IgD-negative memory B cell (primary cell): ENCODE measurements around the gene SLC24A3. TPM values are rescaled to one million over a fixed set of nuclear protein-coding genes. Genes with fewer than 3 reads are reported as not detected.

ENCODE experiments used
- H3K27ac Mint-ChIP-seq, 3 donors: one replicate each; pipeline ENCODE4 v1.8.0; 2020 to 2022; ENCODE audit warnings: mild to moderate bottlenecking in 3 of 3, mixed read lengths in 3 of 3, moderate library complexity in 1 of 3
- H3K27me3 Mint-ChIP-seq: one replicate; pipeline ENCODE4 v1.8.0; 2021; ENCODE audit warnings: mixed read lengths
- H3K36me3 Mint-ChIP-seq: one replicate; pipeline ENCODE4 v1.8.0; 2020; ENCODE audit warnings: mild to moderate bottlenecking, mixed read lengths
- H3K4me1 Mint-ChIP-seq, 3 donors: one replicate each; pipeline ENCODE4 v1.8.0; 2020 to 2022; ENCODE audit warnings: mixed read lengths in 3 of 3, mild to moderate bottlenecking in 1 of 3
- H3K4me3 Mint-ChIP-seq, 4 donors: one replicate each; pipeline ENCODE4 v1.8.0; 2020 to 2022; ENCODE audit warnings: mild to moderate bottlenecking in 4 of 4, mixed read lengths in 4 of 4, moderate library complexity in 3 of 4
- H3K9me3 Mint-ChIP-seq, 3 donors: one replicate each; pipeline ENCODE4 v1.8.0; 2020 to 2021; ENCODE audit warnings: mixed read lengths in 3 of 3, mild to moderate bottlenecking in 1 of 3
- polyA plus RNA-seq: library from polyadenylated mRNA; unstranded; fragments of 300-500 nt; fragmentation: Illumina TruSeq; gene quantifications from one replicate; pipeline ENCODE4 v1.2.3, GENCODE V29; 2021

SLC24A3 gene
- polyA plus RNA-seq, 1 donor from 2014 or later = not detected

DNA sequence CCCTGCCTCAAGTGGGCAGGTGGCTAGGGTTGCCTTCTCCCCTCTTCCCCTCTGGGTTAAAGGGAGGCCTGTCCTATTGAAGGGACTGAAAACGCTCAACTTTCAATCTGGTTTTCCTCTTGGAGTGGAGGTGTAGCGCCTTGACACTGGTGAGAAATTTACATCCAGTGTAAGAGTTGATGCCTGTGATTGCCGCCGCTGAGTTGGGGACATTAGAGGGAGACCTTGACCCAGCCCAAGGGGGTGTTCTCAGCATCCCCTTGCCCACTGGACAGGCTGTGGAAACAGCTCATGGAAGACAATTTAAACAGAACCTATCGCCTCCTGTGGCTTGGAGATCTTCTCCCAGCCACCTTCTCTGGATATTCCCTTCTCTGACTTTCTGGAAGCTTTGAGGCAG, 61.6 kb downstream of the SLC24A3 start:
- Mint-ChIP-seq H3K27ac (no peak overlapping the region), H3K36me3 (no peaks in the 10 kb centered on the region), H3K27me3 (peaks cover 4% of the 10 kb centered on the region), H3K9me3 (no peaks in the 10 kb centered on the region), H3K4me1 (no peaks in the 10 kb centered on the region), H3K4me3 (no peak overlapping the region)

DNA sequence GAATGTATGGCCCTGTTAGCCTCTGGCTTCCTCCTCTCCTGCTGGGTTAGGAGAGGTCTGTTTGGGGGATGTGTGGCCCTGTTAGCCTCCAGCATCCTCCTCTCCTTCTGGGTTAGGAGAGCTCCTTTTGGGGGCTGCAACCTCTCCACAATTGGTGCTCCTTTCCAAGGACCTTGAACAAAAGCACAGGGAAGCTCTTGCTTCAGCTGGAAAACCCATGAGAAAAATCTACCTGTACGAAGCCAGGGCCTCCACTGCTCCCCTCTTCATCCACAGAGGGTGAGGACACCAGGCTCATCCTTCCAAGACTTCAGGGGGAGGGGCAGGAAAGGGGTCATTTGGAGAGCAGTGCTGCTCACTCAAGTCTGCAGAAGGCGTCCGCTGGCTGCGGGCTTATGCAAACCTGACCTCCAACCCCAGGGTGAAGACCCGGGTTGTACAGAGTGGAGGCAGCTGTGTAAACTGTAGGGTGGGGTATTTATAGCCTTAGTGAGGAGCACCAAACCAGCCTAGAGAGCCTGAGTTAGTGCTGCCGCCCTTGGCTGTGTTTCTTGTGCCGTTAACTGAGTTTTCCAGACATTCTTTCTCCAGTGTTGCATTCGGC, 62.1 kb downstream of the SLC24A3 start:
- no peak overlapping the region for H3K4me3 Mint-ChIP-seq
- no peak overlapping the region for H3K27ac Mint-ChIP-seq

DNA sequence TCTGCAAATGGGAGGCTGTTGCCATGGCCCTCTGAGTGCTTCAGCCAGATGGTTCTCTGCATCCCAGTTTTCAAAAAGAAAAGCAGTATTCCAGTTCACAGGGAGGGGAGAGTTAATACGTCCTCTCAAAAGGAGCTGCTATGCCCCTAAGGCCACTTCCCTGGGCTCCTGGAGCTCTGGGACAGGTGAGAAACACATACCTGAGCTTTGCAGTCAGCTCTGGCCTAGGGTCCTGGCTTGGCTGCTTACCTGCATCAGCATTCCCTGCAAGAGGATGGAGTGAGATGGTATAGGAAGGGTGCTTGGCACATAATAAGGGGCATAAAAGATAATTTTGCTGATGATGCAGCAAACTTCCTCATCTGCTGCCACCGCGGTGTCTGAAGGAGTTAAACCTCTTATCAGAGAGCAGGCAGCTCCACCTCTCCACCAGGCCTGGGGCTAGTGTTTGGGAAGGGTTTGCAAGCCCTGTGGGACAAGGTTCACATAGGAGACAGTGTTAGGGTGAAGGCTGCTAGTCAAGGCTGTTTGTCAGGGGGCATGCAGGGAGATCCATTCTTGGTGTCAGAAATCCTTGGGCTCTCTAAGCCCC, 62.7 kb downstream of the SLC24A3 start:
- Mint-ChIP-seq H3K4me3 (no peak overlapping the region), H3K27me3 (peaks cover 4% of the 10 kb centered on the region), H3K27ac (no peak overlapping the region), H3K36me3 (no peaks in the 10 kb centered on the region), H3K9me3 (no peaks in the 10 kb centered on the region), H3K4me1 (no peaks in the 10 kb centered on the region)

More for the DNA sequence above, 62.1 kb downstream of the SLC24A3 start:
- H3K36me3 Mint-ChIP-seq = no peaks in the 10 kb centered on the region
- peaks cover 4% of the 10 kb centered on the region for H3K27me3 Mint-ChIP-seq
- H3K4me1 Mint-ChIP-seq = no peaks in the 10 kb centered on the region
- no peaks in the 10 kb centered on the region for H3K9me3 Mint-ChIP-seq

GRCh38 chr20:19275630-19276071, 63.2 kb downstream of the SLC24A3 start:
- Mint-ChIP-seq H3K4me3 (no peak overlapping the region), H3K4me1 (no peaks in the 10 kb centered on the region), H3K36me3 (no peaks in the 10 kb centered on the region), H3K27ac (no peak overlapping the region), H3K9me3 (no peaks in the 10 kb centered on the region), H3K27me3 (peaks cover 4% of the 10 kb centered on the region)

DNA sequence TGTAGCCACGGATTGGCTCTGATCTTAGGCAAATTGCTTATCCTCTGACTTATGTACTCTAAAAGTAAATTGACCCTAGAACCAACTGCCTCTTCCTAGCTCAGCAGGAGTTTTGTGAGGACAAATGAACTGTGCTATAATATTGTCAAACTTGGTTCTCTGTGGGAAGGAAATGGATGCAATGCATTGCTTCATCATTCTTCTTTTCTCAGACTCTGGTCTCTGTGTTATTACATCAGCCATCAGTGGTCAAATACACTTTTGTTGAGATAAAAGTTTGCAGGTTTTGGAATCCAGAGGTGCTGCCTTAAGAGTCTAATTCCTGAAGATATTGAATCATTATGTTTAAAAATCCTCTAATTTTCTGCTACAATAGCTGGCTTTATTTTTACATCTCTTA, 64.9 kb downstream of the SLC24A3 start:
- Mint-ChIP-seq H3K27me3 (peaks cover 2% of the 10 kb centered on the region), H3K36me3 (no peaks in the 10 kb centered on the region), H3K9me3 (no peaks in the 10 kb centered on the region), H3K4me3 (no peak overlapping the region), H3K27ac (no peak overlapping the region), H3K4me1 (no peaks in the 10 kb centered on the region)

DNA sequence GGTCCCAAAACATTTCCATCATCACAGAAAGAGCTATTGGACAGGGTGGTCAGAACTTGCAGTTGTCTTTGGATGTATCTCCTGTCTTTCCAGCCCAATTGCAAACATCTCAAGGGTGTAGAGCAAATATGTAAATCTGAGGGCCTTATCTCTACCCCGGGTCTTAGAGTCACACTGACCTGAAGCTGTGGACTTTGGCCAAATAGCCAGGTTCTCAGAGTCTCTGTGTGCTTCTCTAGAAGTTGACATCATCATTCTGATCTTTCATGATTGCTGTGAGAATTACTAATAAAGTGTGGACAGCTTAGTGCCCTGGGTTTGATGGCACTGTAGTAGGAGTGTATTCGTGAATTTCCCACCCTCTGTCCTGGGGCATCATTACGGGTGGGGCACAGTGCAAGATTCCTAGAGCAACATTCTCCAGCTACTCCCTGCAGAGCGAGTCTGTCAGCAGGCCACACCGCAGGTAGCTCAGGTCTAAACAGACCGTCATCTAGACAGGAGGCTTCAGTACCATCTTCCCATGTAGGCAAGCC, 71.1 kb downstream of the SLC24A3 start:
- Mint-ChIP-seq H3K4me1 (no peaks in the 10 kb centered on the region), H3K27me3 (no peaks in the 10 kb centered on the region), H3K4me3 (no peak overlapping the region), H3K27ac (no peak overlapping the region), H3K36me3 (no peaks in the 10 kb centered on the region), H3K9me3 (no peaks in the 10 kb centered on the region)

- Mint-ChIP-seq H3K9me3 (no peaks in the 10 kb centered on the region), H3K4me1 (no peaks in the 10 kb centered on the region), H3K27me3 (no peaks in the 10 kb centered on the region), H3K27ac (no peak overlapping the region), H3K36me3 (no peaks in the 10 kb centered on the region), H3K4me3 (no peak overlapping the region)
These were observed 72.1 kb downstream of the SLC24A3 start for GRCh38 chr20:19284400-19285178.

GRCh38 chr20:19285436-19285835, 73.0 kb downstream of the SLC24A3 start:
- Mint-ChIP-seq H3K27ac (no peak overlapping the region), H3K9me3 (no peaks in the 10 kb centered on the region), H3K4me3 (no peak overlapping the region), H3K36me3 (no peaks in the 10 kb centered on the region), H3K4me1 (no peaks in the 10 kb centered on the region), H3K27me3 (no peaks in the 10 kb centered on the region)

DNA sequence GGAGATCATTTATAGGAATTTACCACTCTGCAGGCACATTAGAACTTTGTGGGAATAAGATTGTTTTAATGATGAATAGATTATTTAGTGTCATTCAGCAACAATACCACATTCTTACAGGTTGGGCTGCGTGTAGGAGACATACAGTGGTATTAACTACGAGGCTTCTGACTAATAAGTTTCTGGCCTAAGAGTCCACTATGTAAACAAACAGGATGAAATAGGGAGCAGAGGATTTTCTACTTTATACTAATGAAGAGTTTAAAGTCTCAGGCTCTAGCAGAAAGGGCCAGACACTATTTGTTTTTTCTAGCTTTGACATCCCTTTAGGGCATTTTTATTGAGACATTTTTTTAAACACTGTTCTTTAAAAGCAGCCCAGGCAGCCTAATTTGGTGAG, 75.6 kb downstream of the SLC24A3 start:
- H3K9me3 Mint-ChIP-seq = no peaks in the 10 kb centered on the region

GRCh38 chr20:19288636-19289035, 76.2 kb downstream of the SLC24A3 start:
- H3K27ac Mint-ChIP-seq = no peak overlapping the region
- no peak overlapping the region for H3K4me3 Mint-ChIP-seq
- H3K4me1 Mint-ChIP-seq = no peaks in the 10 kb centered on the region
- no peaks in the 10 kb centered on the region for H3K27me3 Mint-ChIP-seq
- no peaks in the 10 kb centered on the region for H3K36me3 Mint-ChIP-seq
- H3K9me3 Mint-ChIP-seq = no peaks in the 10 kb centered on the region

More for the DNA sequence above, 75.6 kb downstream of the SLC24A3 start:
- no peak overlapping the region for H3K27ac Mint-ChIP-seq
- no peaks in the 10 kb centered on the region for H3K36me3 Mint-ChIP-seq
- H3K4me1 Mint-ChIP-seq = no peaks in the 10 kb centered on the region
- no peaks in the 10 kb centered on the region for H3K27me3 Mint-ChIP-seq
- H3K4me3 Mint-ChIP-seq = no peak overlapping the region

DNA sequence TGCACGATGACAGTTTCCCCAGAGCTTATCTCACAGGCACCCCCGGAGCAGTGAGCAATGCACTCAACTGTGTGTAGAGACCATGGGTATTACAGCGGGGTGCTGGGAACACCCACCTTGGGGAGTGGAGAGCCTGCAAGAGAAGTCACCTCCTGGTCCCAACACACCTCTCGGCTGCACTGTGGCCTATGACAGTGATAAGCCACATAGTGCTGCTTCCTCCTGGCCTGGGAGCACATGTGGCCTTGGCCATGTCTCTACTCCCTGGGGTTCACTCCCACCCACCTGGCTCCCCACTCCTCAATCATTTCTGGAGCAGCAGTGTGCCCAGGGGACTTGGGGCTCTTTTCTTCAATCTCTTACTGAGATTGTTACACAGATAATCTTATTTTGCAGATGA, 77.0 kb downstream of the SLC24A3 start:
- Mint-ChIP-seq H3K4me1 (no peaks in the 10 kb centered on the region), H3K4me3 (no peak overlapping the region), H3K9me3 (peaks cover 0 to 3% (median 0%) of the 10 kb centered on the region in 3 donors), H3K36me3 (no peaks in the 10 kb centered on the region), H3K27ac (no peak overlapping the region), H3K27me3 (no peaks in the 10 kb centered on the region)

- Mint-ChIP-seq H3K27me3 (no peaks in the 10 kb centered on the region), H3K9me3 (peaks cover 0 to 4% (median 0%) of the 10 kb centered on the region in 3 donors), H3K36me3 (no peaks in the 10 kb centered on the region)
These were observed 78.8 kb downstream of the SLC24A3 start for GRCh38 chr20:19291024-19291817.

GRCh38 chr20:19291818-19292132, 79.3 kb downstream of the SLC24A3 start:
- Mint-ChIP-seq H3K9me3 (peaks cover 0 to 4% (median 0%) of the 10 kb centered on the region in 3 donors), H3K4me1 (no peaks in the 10 kb centered on the region), H3K27ac (no peak overlapping the region)

More at GRCh38 chr20:19291024-19291817, 78.8 kb downstream of the SLC24A3 start:
- Mint-ChIP-seq H3K27ac (no peak overlapping the region), H3K4me1 (no peaks in the 10 kb centered on the region), H3K4me3 (no peak overlapping the region)

GRCh38 chr20:19292254-19292653, 79.8 kb downstream of the SLC24A3 start:
- Mint-ChIP-seq H3K4me3 (no peak overlapping the region), H3K27ac (no peak overlapping the region), H3K27me3 (no peaks in the 10 kb centered on the region), H3K9me3 (peaks cover 0 to 4% (median 0%) of the 10 kb centered on the region in 3 donors), H3K4me1 (no peaks in the 10 kb centered on the region), H3K36me3 (no peaks in the 10 kb centered on the region)

More at GRCh38 chr20:19291818-19292132, 79.3 kb downstream of the SLC24A3 start:
- Mint-ChIP-seq H3K36me3 (no peaks in the 10 kb centered on the region), H3K4me3 (no peak overlapping the region), H3K27me3 (no peaks in the 10 kb centered on the region)

- Mint-ChIP-seq H3K4me3 (no peak overlapping the region), H3K4me1 (no peaks in the 10 kb centered on the region), H3K27me3 (no peaks in the 10 kb centered on the region), H3K36me3 (peaks cover 2% of the 10 kb centered on the region), H3K9me3 (peaks cover 0 to 4% (median 0%) of the 10 kb centered on the region in 3 donors), H3K27ac (no peak overlapping the region)
These were observed 82.6 kb downstream of the SLC24A3 start for GRCh38 chr20:19295076-19295475.
